Activated CD4-positive, alpha-beta memory T cell treated with anti-CD3 and anti-CD28 coated beads for 36 hours (primary cell): ENCODE data around the gene LRRC43. TPM values are rescaled to one million over a fixed set of nuclear protein-coding genes. Genes with fewer than 3 reads are reported as not detected.
"Not testable (repeated sequence)": the region's sequence is repeated elsewhere in the genome, so short reads cannot be mapped to it uniquely, and the experiment has no call there.

Experiments used
- CTCF ChIA-PET: fragments of 350-600 bp; sonication (Branson Sonifier 250); formaldehyde crosslinking; loops from one replicate; lab custom pipeline; 2021; ENCODE audit warnings: antibody characterized with exemption, inconsistent platforms; lab: Charles Lee
- POLR2A ChIA-PET: fragments of 350-600 bp; sonication (Branson Sonifier 250); formaldehyde crosslinking; loops from one replicate; lab custom pipeline; 2021; ENCODE audit warnings: antibody characterized with exemption; lab: Charles Lee
- DNase-seq: peaks from one replicate; pipeline ENCODE4 v3.0.0-alpha.2; 2020
- H3K27ac Mint-ChIP-seq: one replicate; pipeline ENCODE4 v1.8.0; 2021; ENCODE audit warnings: mixed read lengths
- H3K27me3 Mint-ChIP-seq: one replicate; pipeline ENCODE4 v1.8.0; 2021; ENCODE audit warnings: mixed read lengths
- H3K36me3 Mint-ChIP-seq: one replicate; pipeline ENCODE4 v1.8.0; 2021; ENCODE audit warnings: mixed read lengths
- H3K4me1 Mint-ChIP-seq: one replicate; pipeline ENCODE4 v1.8.0; 2021; ENCODE audit warnings: low read depth, mixed read lengths
- H3K4me3 Mint-ChIP-seq: one replicate; pipeline ENCODE4 v1.8.0; 2021; ENCODE audit warnings: mild to moderate bottlenecking, mixed read lengths
- H3K9me3 Mint-ChIP-seq: one replicate; pipeline ENCODE4 v1.8.0; 2021; ENCODE audit warnings: mixed read lengths
- intact Hi-C: fragments of 100-400 bp; cut with micrococcal nuclease; formaldehyde crosslinking; loops from one replicate; pipeline ENCODE4 v1.15.1; 2023
- total RNA-seq, 2 experiments: library from RNA; stranded (reverse); gene quantifications; one replicate each; pipeline ENCODE4 v1.2.3, GENCODE V29; 2021

LRRC43 gene
- total RNA-seq, 2 experiments from 2014 or later: 0.41 to 0.76 TPM

- H3K9me3 Mint-ChIP-seq: no peaks in the 10 kb centered on the region
- peaks cover 5% of the 10 kb centered on the region for H3K27me3 Mint-ChIP-seq
- no peak for DNase-seq
- no peak overlapping the region for H3K4me3 Mint-ChIP-seq
- intact Hi-C loops: loop anchor here (2.0 kb wide), 1 partner anchor 30 kb away; no protein-coding TSS in a partner anchor
- H3K27ac Mint-ChIP-seq: no peak overlapping the region
- ChIA-PET POLR2A (no interaction called here), CTCF (interaction anchor here (0.7 kb wide), 1 partner anchor 538 kb away, joined by 4 read pairs; no protein-coding TSS in a partner anchor)
- no peaks in the 10 kb centered on the region for H3K36me3 Mint-ChIP-seq
- H3K4me1 Mint-ChIP-seq: peaks cover 10% of the 10 kb centered on the region
Observed at GRCh38 chr12:122160761-122161160, 22.2 kb upstream of the LRRC43 start.

GRCh38 chr12:122161682-122162081 is 21.2 kb upstream of the LRRC43 start:
- peak; percentile 45 for DNase-seq
- no peak overlapping the region for H3K27ac Mint-ChIP-seq

DNA sequence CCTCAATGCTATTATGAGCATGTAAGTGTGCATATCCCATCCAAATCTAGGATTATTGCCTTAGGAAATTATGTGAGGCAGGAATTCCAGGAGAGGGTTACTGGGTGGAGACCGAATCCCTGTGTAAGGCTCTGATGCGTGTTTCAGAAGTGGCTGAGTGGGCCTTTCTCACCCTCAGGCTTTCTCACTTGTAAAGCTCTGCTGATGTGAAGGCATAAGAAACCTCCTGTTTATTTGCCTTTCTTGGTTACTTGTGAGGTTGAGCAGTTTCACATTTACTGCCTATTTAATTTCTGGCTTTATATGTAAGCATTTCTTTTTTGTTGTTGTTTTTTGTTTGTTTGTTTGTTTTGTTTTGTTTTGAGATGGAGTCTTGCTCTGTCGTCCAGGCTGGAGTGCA is 19.9 kb upstream of the LRRC43 start:
- H3K4me1 Mint-ChIP-seq: peaks cover 23% of the 10 kb centered on the region
- CTCF ChIA-PET: interaction anchor here (0.5 kb wide), 1 partner anchor 168 kb away, joined by 3 read pairs; no protein-coding TSS in a partner anchor
- intact Hi-C loops: no loop called here
- no peak overlapping the region for H3K27ac Mint-ChIP-seq
- no peak for DNase-seq
- H3K27me3 Mint-ChIP-seq: peaks cover 10% of the 10 kb centered on the region
- H3K36me3 Mint-ChIP-seq: no peaks in the 10 kb centered on the region
- no peak overlapping the region for H3K4me3 Mint-ChIP-seq
- H3K9me3 Mint-ChIP-seq: no peaks in the 10 kb centered on the region
- POLR2A ChIA-PET: no interaction called here

More at GRCh38 chr12:122161682-122162081, 21.2 kb upstream of the LRRC43 start:
- ChIA-PET CTCF (interaction anchor here (0.7 to 0.9 kb wide), 2 partner anchors 107 to 539 kb away, joined by 3 to 4 read pairs; no protein-coding TSS in a partner anchor), POLR2A (no interaction called here)
- H3K4me1 Mint-ChIP-seq: peaks cover 13% of the 10 kb centered on the region
- intact Hi-C loops: loop anchor here (2.0 kb wide), 1 partner anchor 29 kb away; no protein-coding TSS in a partner anchor
- H3K4me3 Mint-ChIP-seq: no peak overlapping the region
- H3K27me3 Mint-ChIP-seq: peaks cover 5% of the 10 kb centered on the region
- no peaks in the 10 kb centered on the region for H3K36me3 Mint-ChIP-seq
- no peaks in the 10 kb centered on the region for H3K9me3 Mint-ChIP-seq

- Mint-ChIP-seq H3K36me3 (no peaks in the 10 kb centered on the region), H3K27ac (peak overlapping the region; percentile 76), H3K4me1 (peaks cover 20% of the 10 kb centered on the region), H3K9me3 (no peaks in the 10 kb centered on the region), H3K27me3 (peaks cover 19% of the 10 kb centered on the region), H3K4me3 (no peak overlapping the region)
- intact Hi-C loops: loop anchor here (2.0 kb wide), 2 partner anchors 30 to 174 kb away; no protein-coding TSS in a partner anchor
- DNase-seq: peak; percentile 91
- CTCF ChIA-PET: interaction anchor here (0.8 to 2.0 kb wide), 7 partner anchors 12 to 175 kb away, joined by 3 to 6 read pairs (median 4); no protein-coding TSS in a partner anchor
- POLR2A ChIA-PET: interaction anchor here (0.6 to 1.7 kb wide), 9 partner anchors 16 to 272 kb away, joined by 3 to 7 read pairs (median 4); partner anchors contain the start of genes BCL7A and LRRC43
Observed at GRCh38 chr12:122166422-122167349, 16.2 kb upstream of the LRRC43 start.

GRCh38 chr12:122167356-122167925 is 15.5 kb upstream of the LRRC43 start:
- intact Hi-C loops: loop anchor here (2.0 kb wide), 2 partner anchors 29 to 175 kb away; no protein-coding TSS in a partner anchor
- ChIA-PET CTCF (interaction anchor here (1.0 to 2.0 kb wide), 5 partner anchors 13 to 113 kb away, joined by 3 to 6 read pairs (median 4); no protein-coding TSS in a partner anchor), POLR2A (interaction anchor here (0.6 to 1.7 kb wide), 6 partner anchors 37 to 273 kb away, joined by 3 to 6 read pairs (median 4); no protein-coding TSS in a partner anchor)
- H3K27ac Mint-ChIP-seq: peak overlapping the region; percentile 76
- DNase-seq: no peak
- no peaks in the 10 kb centered on the region for H3K9me3 Mint-ChIP-seq
- peaks cover 19% of the 10 kb centered on the region for H3K27me3 Mint-ChIP-seq
- no peak overlapping the region for H3K4me3 Mint-ChIP-seq
- H3K4me1 Mint-ChIP-seq: peaks cover 16% of the 10 kb centered on the region
- no peaks in the 10 kb centered on the region for H3K36me3 Mint-ChIP-seq

DNA sequence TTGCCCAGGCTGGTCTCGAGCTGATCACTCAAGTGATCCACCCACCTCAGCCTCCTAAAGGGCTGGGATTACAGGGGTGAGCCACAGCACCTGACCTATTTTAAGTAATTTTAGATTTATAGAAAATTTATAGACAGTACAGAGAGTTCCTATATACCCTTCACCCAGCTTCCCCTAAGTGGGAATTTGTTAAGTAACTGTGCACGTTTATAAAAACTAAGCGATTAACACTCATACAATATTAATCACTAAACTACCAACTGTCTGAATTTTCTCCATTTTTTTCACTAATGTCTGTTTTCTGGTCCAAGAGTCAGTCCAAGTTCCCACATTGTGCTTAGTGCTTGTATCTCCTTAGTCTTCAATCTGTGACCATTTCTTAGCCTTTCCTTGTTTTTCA is 14.4 kb upstream of the LRRC43 start:
- Mint-ChIP-seq H3K36me3 (no peaks in the 10 kb centered on the region), H3K27ac (no peak overlapping the region), H3K4me3 (no peak overlapping the region), H3K9me3 (no peaks in the 10 kb centered on the region), H3K27me3 (peaks cover 19% of the 10 kb centered on the region), H3K4me1 (peaks cover 13% of the 10 kb centered on the region)
- ChIA-PET POLR2A (no interaction called here), CTCF (interaction anchor here (0.7 kb wide), 1 partner anchor 11 kb away, joined by 3 read pairs; no protein-coding TSS in a partner anchor)
- intact Hi-C loops: no loop called here
- DNase-seq: no peak

DNA sequence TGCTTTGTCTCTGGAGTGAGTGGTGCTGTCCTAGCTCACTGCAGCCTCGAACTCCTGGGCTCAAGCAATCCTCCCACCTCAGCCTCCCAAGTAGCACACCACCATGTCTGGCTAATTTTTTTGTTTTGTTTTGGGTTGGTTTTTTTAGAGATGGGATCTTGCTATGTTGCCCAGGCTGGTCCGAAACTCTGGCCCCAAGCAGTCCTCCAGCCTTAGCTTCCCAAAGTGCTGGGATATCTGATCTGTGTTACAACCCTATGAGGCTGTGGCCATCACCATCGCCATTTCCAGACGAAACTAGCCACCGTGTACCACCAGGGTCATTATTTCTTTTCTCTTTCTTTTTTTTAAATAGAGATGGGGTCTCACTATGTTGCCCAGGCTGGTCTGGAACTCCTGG is 11.5 kb upstream of the LRRC43 start:
- intact Hi-C loops: no loop called here
- Mint-ChIP-seq H3K27ac (no peak overlapping the region), H3K27me3 (peaks cover 15% of the 10 kb centered on the region), H3K4me3 (no peak overlapping the region), H3K36me3 (no peaks in the 10 kb centered on the region), H3K9me3 (no peaks in the 10 kb centered on the region), H3K4me1 (peaks cover 24% of the 10 kb centered on the region)
- CTCF ChIA-PET: no interaction called here
- DNase-seq: no peak
- POLR2A ChIA-PET: no interaction called here

- Mint-ChIP-seq H3K27ac (no peak overlapping the region), H3K4me1 (peaks cover 14% of the 10 kb centered on the region), H3K9me3 (no peaks in the 10 kb centered on the region), H3K27me3 (peaks cover 11% of the 10 kb centered on the region), H3K4me3 (no peak overlapping the region), H3K36me3 (no peaks in the 10 kb centered on the region)
- ChIA-PET CTCF (no interaction called here), POLR2A (no interaction called here)
- no peak for DNase-seq
- intact Hi-C loops: no loop called here
Observed at GRCh38 chr12:122172262-122172939, 10.5 kb upstream of the LRRC43 start.

- peaks cover 12% of the 10 kb centered on the region for H3K4me1 Mint-ChIP-seq
- H3K36me3 Mint-ChIP-seq: no peaks in the 10 kb centered on the region
- H3K9me3 Mint-ChIP-seq: no peaks in the 10 kb centered on the region
- peak within 1 kb of the TSS; percentile 15 for H3K27ac Mint-ChIP-seq
- ChIA-PET CTCF (interaction anchor here (1.6 kb wide), 1 partner anchor 17 kb away, joined by 3 read pairs; no protein-coding TSS in a partner anchor), POLR2A (no interaction called here)
- peak; percentile 68 for DNase-seq
- H3K27me3 Mint-ChIP-seq: peaks cover 6% of the 10 kb centered on the region
- peak within 1 kb of the TSS; percentile 36 for H3K4me3 Mint-ChIP-seq
- intact Hi-C loops: no loop called here
Observed at GRCh38 chr12:122174155-122174845, 8.6 kb upstream of the LRRC43 start, which contains the start of gene IL31. TSS of gene IL31 (minus strand) at chr12:122174221. CDS start at chr12:122174172, 49 bp downstream.

DNA sequence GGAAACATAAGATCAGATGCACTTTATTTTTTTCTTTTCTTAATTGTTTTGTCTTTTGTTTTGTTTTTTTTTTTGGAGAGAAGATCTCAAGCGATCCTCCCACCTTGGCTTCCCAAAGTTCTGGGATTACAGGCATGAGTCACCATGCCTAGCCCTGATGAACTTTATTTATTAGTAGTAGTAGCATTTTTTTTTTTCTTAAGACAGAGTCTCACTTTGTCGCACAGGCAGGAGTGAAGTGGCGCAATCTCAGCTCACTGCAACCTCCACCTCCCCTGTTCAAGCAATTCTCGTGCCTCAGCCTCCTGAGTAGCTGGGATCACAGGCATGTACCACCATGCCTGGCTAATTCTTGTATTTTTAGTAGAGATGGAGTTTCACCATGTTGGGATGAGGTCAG is 6.5 kb upstream of the LRRC43 start:
- CTCF ChIA-PET, intact Hi-C loops, H3K36me3 Mint-ChIP-seq, H3K9me3 Mint-ChIP-seq, POLR2A ChIA-PET, H3K4me3 Mint-ChIP-seq, H3K27ac Mint-ChIP-seq, H3K27me3 Mint-ChIP-seq, DNase-seq: not testable (repeated sequence)
- peaks cover 15% of the 10 kb centered on the region for H3K4me1 Mint-ChIP-seq

GRCh38 chr12:122183588-122183940 is 641 bp downstream of the LRRC43 start:
- DNase-seq: no peak
- Mint-ChIP-seq H3K4me1 (peaks cover 6% of the 10 kb centered on the region), H3K27ac (no peak overlapping the region), H3K36me3 (no peaks in the 10 kb centered on the region), H3K9me3 (no peaks in the 10 kb centered on the region), H3K27me3 (peaks cover 12% of the 10 kb centered on the region), H3K4me3 (no peak overlapping the region)
- intact Hi-C loops: no loop called here
- POLR2A ChIA-PET: no interaction called here
- CTCF ChIA-PET: interaction anchor here (0.6 to 1.4 kb wide), 3 partner anchors 26 to 367 kb away, joined by 3 to 4 read pairs (median 3); no protein-coding TSS in a partner anchor
